HL-60 (cell line): ENCODE results near the gene PLD6.

Experiments
- DNase-seq, 2 experiments: peaks; one replicate each; pipeline ENCODE4 v3.0.0-alpha.2; 2010 to 2020; ENCODE audit warnings: low read depth in 1 of 2, low spot score in 1 of 2
- H3K27ac ChIP-seq: fragments of 250-450 bp; sonication (Bioruptor Pico); replicated peaks from 2 replicates; pipeline ENCODE4 v1.5.1; 2020; ENCODE audit warnings: mild to moderate bottlenecking, moderate library complexity
- H3K27me3 ChIP-seq: fragments of 250-450 bp; sonication (Bioruptor Pico); 2 replicates; pipeline ENCODE4 v1.5.1; 2021; ENCODE audit warnings: mild to moderate bottlenecking, moderate library complexity; ENCODE audit not compliant: insufficient read depth, poor library complexity, severe bottlenecking
- H3K4me3 ChIP-seq: replicated peaks from 2 replicates; pipeline ENCODE4 v1.5.1; 2011; ENCODE audit warnings: mild to moderate bottlenecking, control low read depth, low read length; ENCODE audit not compliant: insufficient read depth
- GABPA ChIP-seq: IDR thresholded peaks from 2 replicates; pipeline ENCODE4 v1.6.1; 2012; ENCODE audit warnings: low read depth
- POLR2AphosphoS5 ChIP-seq: IDR thresholded peaks from 2 replicates; pipeline ENCODE4 v1.6.1; 2012; ENCODE audit warnings: low read depth
- SPI1 ChIP-seq: IDR thresholded peaks from 2 replicates; pipeline ENCODE4 v1.6.1; 2012; ENCODE audit warnings: low read depth, mild to moderate bottlenecking, borderline replicate concordance
- TF ChIP-seq, protein P1 (sequence below): IDR thresholded peaks from 2 replicates; pipeline ENCODE4 v1.6.1; 2012; ENCODE audit warnings: low read depth; ENCODE audit not compliant: insufficient replicate concordance
- TF ChIP-seq, protein P2 (sequence below): IDR thresholded peaks from one replicate; pipeline ENCODE4 v1.5.1; 2011; ENCODE audit warnings: low read length, control low read depth, inconsistent platforms; ENCODE audit not compliant: insufficient read depth

The PLD6 gene

DNA sequence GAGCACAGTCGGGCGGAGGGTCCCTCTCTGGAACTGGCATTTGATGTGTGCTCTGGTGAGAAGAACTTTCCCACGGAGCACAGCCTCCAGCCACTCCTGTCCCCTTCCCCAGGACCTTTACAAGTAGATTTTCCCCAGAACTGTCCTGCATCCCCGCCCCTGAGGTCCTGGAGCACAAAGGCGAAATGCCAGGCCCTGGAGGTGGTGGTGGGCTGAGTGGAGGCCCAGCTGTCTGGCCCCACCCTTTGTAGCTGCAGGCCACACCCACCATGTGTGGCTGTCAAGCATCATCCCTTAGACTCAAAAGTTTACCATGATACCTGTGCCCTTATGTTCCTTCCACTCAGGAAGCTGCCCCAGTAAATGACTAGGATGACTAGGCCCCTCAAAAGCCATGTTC is 37.7 kb downstream of the PLD6 start:
- Histone ChIP-seq H3K27me3 (no peaks in the 10 kb centered on the region), H3K27ac (no peak overlapping the region)
- no peak for DNase-seq

DNA sequence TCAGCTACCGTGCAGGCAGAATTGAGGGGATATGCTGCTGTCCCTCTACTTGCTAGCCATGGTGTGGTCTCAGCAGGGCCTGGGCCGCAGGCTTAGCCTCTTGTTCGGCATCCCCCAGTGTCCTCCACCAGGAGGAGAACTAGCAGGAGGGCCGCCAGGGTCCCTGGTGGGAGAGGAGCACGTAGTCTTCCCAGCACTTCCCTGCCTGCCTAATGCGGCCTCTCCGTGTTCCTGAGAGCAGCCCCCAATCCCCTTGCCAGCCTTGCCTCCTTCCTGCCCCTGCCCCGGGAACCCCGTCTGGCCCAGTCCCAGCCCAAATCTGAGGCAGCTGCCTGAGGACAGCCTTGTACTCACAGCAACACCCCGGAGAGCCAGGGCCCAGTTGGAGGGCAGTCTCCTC is 38.1 kb downstream of the PLD6 start:
- H3K27ac ChIP-seq = no peak overlapping the region
- TF ChIP-seq, protein P1, sequence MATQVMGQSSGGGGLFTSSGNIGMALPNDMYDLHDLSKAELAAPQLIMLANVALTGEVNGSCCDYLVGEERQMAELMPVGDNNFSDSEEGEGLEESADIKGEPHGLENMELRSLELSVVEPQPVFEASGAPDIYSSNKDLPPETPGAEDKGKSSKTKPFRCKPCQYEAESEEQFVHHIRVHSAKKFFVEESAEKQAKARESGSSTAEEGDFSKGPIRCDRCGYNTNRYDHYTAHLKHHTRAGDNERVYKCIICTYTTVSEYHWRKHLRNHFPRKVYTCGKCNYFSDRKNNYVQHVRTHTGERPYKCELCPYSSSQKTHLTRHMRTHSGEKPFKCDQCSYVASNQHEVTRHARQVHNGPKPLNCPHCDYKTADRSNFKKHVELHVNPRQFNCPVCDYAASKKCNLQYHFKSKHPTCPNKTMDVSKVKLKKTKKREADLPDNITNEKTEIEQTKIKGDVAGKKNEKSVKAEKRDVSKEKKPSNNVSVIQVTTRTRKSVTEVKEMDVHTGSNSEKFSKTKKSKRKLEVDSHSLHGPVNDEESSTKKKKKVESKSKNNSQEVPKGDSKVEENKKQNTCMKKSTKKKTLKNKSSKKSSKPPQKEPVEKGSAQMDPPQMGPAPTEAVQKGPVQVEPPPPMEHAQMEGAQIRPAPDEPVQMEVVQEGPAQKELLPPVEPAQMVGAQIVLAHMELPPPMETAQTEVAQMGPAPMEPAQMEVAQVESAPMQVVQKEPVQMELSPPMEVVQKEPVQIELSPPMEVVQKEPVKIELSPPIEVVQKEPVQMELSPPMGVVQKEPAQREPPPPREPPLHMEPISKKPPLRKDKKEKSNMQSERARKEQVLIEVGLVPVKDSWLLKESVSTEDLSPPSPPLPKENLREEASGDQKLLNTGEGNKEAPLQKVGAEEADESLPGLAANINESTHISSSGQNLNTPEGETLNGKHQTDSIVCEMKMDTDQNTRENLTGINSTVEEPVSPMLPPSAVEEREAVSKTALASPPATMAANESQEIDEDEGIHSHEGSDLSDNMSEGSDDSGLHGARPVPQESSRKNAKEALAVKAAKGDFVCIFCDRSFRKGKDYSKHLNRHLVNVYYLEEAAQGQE = no peak
- TF ChIP-seq POLR2AphosphoS5 = no peak
- TF ChIP-seq GABPA = no peak
- TF ChIP-seq SPI1 = no peak
- TF ChIP-seq, protein P2, sequence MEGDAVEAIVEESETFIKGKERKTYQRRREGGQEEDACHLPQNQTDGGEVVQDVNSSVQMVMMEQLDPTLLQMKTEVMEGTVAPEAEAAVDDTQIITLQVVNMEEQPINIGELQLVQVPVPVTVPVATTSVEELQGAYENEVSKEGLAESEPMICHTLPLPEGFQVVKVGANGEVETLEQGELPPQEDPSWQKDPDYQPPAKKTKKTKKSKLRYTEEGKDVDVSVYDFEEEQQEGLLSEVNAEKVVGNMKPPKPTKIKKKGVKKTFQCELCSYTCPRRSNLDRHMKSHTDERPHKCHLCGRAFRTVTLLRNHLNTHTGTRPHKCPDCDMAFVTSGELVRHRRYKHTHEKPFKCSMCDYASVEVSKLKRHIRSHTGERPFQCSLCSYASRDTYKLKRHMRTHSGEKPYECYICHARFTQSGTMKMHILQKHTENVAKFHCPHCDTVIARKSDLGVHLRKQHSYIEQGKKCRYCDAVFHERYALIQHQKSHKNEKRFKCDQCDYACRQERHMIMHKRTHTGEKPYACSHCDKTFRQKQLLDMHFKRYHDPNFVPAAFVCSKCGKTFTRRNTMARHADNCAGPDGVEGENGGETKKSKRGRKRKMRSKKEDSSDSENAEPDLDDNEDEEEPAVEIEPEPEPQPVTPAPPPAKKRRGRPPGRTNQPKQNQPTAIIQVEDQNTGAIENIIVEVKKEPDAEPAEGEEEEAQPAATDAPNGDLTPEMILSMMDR = no peak
- H3K27me3 ChIP-seq = no peaks in the 10 kb centered on the region
- no peak overlapping the region for H3K4me3 ChIP-seq
- no peak for DNase-seq

More for the DNA sequence above, 37.7 kb downstream of the PLD6 start:
- no peak overlapping the region for H3K4me3 ChIP-seq
- TF ChIP-seq, protein P1 = no peak
- TF ChIP-seq, protein P2 = no peak
- TF ChIP-seq POLR2AphosphoS5 (no peak), GABPA (no peak), SPI1 (no peak)

DNA sequence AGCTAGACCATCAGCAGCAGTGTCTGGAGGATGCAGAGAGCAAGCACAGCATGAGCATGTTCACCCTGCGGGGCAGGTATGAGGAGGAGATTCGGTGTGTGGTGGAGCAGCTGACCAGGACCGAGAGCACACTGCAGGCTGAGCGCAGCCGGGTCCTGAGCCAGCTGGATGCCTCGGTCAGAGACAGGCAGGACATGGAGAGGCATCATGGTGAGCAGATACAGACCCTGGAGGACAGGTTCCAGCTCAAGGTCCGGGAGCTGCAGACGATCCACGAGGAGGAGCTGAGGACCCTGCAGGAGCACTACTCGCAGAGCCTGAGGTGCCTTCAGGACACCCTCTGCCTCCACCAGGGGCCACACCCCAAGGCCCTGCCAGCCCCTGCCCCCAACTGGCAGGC is 38.8 kb downstream of the PLD6 start:
- Histone ChIP-seq H3K27me3 (no peaks in the 10 kb centered on the region), H3K4me3 (no peak overlapping the region), H3K27ac (no peak overlapping the region)
- TF ChIP-seq POLR2AphosphoS5 = no peak
- TF ChIP-seq SPI1 = no peak
- no peak for TF ChIP-seq GABPA
- TF ChIP-seq, protein P2 = no peak
- TF ChIP-seq, protein P1 = no peak
- no peak for DNase-seq
